Dedifferentiated amniotic fluid mesenchymal stem cell (primary cell): ENCODE data around the gene GLI1.
"Not testable (repeated sequence)": the region's sequence is repeated elsewhere in the genome, so short reads cannot be mapped to it uniquely, and the experiment has no call there.

Source experiments
- DNase-seq: peaks from one replicate; pipeline ENCODE4 v3.0.0-alpha.2; 2016; ENCODE audit errors: extremely low spot score

Gene GLI1

GRCh38 chr12:57497223-57498131 is 37.9 kb downstream of the GLI1 start:
- DNase-seq, result no peak

DNA sequence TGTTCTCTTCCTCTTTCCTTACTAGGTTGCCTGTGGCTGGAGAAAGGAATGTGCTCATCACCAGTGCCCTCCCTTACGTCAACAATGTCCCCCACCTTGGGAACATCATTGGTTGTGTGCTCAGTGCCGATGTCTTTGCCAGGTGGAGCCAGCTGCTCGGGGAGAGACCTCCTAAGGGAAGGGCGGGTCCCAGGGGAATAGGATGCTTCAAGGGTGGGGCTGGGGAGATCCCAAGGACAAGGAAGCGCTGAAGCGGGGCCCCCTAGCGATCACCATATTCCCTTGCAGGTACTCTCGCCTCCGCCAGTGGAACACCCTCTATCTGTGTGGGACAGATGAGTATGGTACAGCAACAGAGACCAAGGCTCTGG is 38.5 kb downstream of the GLI1 start:
- no peak for DNase-seq

DNA sequence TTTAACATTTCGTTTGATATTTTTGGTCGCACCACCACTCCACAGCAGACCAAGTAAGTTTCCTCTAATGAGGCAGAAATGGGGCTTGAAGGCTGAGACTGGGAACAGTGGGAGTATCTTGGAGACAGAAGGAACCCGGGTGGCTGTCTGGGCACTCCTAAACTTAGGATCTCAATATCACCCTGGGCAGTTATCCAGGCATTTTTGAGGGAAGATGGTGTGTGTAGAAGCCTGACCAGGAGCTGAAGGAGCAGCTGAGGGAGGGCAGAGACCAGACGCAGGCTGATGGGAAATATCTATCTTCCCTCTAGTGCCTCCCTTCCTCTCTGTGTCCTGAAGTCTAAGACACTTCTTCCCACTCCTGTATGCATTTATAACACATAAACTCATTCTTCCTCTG is 39.0 kb downstream of the GLI1 start:
- no peak for DNase-seq

DNA sequence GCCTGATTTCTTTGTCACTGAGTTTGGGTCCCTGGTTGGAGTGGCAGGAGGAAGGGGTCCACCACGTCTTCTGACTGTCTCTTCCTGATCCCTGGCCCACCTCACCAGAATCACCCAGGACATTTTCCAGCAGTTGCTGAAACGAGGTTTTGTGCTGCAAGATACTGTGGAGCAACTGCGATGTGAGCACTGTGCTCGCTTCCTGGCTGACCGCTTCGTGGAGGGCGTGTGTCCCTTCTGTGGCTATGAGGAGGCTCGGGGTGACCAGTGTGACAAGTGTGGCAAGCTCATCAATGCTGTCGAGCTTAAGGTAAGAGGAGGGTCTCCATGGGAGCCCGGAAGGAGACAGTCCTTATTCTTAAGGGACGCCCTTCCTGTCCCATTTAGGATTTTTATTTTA is 40.6 kb downstream of the GLI1 start:
- DNase-seq, result no peak

DNA sequence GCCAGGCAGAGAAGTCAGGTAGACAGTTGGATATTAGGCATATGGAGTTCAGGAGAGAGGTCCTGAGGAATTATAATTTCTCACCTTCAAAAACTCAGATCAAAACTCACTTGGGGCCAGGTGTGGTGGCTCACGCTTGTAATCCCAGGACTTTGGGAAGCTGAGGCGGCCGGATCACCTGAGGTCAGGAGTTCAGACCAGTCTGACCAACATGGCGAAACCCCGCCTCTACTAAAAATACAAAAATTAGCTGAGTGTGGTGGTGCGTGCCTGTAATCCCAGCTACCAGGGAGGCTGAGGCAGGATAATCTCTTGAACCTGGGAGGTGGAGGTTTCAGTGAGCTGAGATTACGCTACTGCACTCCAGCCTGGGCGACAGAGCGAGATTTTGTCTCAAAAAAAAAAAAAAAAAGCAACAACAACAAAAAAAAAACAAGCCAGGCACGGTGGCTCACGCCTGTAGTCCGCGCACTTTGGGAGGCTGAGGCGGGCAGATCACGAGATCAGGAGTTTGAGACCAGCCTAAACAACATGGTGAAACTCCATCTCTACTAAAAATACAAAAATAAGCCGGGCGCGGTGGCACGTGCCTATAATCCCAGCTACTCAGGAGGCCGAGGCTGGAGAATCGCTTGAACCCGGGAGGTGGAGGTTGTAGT is 42.9 kb downstream of the GLI1 start:
- not testable (repeated sequence) for DNase-seq

DNA sequence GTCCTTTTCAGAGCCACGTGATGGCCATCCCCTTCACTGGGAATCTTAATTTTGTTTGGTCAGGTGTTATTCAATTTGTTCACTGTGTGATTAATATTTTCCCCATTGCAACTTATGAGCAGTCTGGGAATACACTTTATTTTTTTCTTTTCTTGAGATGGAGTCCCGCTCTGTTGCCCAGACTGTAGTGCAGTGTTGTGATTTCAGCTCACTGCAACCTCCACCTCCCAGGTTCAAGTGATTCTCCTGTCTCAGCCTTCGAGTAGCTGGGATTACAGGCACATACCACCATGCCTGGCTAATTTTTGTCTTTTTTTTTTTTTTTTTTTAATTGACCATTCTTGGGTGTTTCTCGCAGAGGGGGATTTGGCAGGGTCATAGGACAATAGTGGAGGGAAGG is 47.0 kb downstream of the GLI1 start:
- DNase-seq, result not testable (repeated sequence)

GRCh38 chr12:57507796-57508195 is 48.2 kb downstream of the GLI1 start:
- not testable (repeated sequence) for DNase-seq

DNA sequence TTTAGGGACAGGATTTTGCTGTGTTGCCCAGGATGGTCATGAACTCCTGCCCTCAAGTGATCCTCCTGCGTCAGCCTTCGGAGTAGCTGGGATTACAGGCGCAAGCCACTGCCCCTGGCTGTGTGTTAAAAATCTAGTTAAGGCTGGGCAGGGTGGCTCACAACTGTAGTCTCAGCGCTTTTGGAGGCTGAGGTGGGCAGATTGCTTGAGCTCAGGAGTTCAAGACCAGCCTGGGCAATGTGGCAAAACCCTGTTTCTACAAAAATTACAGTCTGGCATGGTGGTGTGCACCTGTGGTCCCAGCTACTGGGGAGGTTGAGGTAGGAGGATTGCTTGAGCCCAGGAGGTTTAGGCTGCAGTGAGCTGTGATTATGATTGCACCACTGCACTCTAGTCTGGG is 51.6 kb downstream of the GLI1 start:
- DNase-seq, result no peak

- DNase-seq, result no peak
Measured at GRCh38 chr12:57511588-57512325, 52.2 kb downstream of the GLI1 start.

DNA sequence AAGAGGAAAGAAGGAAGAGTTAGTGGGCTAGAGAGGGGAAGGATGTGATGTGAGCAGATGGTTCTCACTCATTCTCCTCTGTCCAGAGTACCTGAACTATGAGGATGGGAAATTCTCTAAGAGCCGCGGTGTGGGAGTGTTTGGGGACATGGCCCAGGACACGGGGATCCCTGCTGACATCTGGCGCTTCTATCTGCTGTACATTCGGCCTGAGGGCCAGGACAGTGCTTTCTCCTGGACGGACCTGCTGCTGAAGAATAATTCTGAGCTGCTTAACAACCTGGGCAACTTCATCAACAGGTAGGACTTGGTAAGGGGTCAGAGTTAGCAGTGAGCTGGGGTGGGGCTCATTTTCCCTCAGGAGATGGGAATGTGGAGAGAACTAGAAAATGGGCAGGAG is 53.1 kb downstream of the GLI1 start:
- DNase-seq, result no peak

DNA sequence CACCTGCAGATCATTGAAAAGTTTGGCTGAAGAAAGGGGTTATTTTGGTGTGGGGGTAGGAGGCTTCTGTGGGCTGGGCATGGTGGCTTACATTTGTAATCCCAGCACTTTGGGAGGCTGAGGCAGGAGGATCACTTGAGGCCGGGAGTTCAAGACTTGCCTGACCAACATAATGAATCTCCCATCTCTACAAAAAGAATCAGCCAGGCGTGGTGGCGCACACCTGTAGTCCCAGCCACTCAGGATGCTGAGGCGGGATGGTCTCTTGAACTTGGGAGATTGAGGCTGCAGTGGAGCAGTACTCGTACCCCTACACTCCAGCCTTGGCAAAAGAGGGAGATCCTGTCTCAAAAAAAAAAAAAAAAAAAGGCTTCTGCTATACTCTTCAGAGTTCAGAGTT is 53.7 kb downstream of the GLI1 start:
- DNase-seq, result no peak

GRCh38 chr12:57513677-57514076 is 54.1 kb downstream of the GLI1 start:
- not testable (repeated sequence) for DNase-seq

DNA sequence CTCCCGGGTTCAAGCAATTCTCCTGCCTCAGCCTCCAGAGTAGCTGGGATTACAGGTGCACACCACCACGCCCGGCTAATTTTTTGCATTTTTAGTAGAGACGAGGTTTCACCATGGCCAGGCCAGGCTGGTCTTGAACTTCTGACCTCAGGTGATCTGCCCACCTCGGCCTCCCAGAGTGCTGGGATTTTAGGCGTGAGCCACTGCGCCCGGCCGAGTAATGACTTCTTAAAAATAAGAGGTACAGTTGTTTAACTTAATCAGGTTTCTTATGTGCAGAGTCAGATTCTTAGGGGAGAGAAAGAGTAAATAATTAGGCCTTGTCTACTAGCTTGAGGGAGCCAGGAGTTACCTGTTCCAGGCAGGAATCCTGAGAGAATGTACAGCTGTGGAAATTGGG is 54.7 kb downstream of the GLI1 start:
- DNase-seq, result not testable (repeated sequence)

- DNase-seq, result no peak
Measured at GRCh38 chr12:57514720-57515407, 55.3 kb downstream of the GLI1 start.

- DNase-seq, result no peak
Measured at GRCh38 chr12:57515408-57515933, 55.9 kb downstream of the GLI1 start.

DNA sequence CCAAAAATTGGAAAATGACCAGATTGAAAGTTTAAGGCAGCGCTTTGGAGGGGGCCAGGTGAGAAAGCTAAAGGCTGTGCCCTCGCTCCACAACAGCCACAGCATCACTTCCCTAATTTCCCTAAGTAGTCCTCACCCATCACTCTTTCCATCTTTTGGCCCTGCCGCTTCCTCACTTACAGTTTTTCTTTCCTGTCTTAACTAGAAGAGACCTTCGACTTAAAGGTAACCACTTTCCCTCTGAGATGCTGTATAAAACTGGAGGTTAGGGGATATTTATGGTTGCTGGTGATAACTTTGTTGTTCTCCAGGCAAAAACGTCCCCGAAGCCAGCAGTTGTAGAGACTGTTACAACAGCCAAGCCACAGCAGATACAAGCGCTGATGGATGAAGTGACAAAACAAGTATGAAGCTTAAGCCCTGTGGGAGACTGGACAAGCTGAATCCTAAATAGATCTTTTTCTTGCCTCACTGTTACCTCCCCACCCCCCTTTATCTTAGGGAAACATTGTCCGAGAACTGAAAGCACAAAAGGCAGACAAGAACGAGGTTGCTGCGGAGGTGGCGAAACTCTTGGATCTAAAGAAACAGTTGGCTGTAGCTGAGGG is 56.5 kb downstream of the GLI1 start:
- no peak for DNase-seq

GRCh38 chr12:57516617-57517153 is 57.1 kb downstream of the GLI1 start:
- no peak for DNase-seq

- no peak for DNase-seq
Measured at GRCh38 chr12:57517187-57517586, 57.6 kb downstream of the GLI1 start.

GRCh38 chr12:57517718-57518117 is 58.1 kb downstream of the GLI1 start:
- not testable (repeated sequence) for DNase-seq

GRCh38 chr12:57518176-57518919 is 58.8 kb downstream of the GLI1 start:
- DNase-seq, result no peak
